Fibroblast of skin of back (primary cell): ENCODE results near the gene ARL13B.
"Not testable (repeated sequence)": the region's sequence is repeated elsewhere in the genome, so short reads cannot be mapped to it uniquely, and the experiment has no call there.

Experiments used
- DNase-seq: peaks from one replicate; pipeline ENCODE4 v3.0.0-alpha.2; 2013

Gene ARL13B

DNA sequence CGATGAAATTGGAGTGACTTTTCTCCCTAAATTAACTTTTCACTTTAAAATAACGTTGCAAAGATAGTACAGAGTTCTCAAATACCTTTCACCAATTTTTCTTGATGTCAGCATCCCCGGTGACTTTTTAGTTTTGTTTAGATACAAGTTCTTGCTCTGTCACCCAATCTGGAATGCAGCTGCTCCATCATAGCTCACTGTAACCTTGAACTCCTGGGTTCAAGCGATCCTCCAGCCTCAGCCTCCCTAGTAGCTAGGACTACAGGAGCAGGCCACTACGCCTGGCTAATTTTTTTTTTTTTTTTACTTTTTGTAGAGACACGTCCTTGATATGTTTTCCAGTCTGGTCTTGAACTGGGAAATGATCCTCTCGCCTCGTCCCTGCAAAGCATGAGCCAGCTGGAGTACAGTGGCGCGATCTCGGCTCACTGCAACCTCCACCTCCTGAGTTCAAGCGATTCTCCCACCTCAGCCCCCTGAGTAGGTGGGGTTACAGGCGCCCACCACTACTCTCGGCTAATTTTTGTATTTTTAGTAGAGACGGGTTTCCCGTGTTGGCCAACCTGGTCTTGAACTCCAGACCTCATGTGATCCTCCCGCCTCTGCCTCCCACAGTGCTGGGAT is 83.7 kb downstream of the ARL13B start:
- DNase-seq, result peak; percentile 7

DNA sequence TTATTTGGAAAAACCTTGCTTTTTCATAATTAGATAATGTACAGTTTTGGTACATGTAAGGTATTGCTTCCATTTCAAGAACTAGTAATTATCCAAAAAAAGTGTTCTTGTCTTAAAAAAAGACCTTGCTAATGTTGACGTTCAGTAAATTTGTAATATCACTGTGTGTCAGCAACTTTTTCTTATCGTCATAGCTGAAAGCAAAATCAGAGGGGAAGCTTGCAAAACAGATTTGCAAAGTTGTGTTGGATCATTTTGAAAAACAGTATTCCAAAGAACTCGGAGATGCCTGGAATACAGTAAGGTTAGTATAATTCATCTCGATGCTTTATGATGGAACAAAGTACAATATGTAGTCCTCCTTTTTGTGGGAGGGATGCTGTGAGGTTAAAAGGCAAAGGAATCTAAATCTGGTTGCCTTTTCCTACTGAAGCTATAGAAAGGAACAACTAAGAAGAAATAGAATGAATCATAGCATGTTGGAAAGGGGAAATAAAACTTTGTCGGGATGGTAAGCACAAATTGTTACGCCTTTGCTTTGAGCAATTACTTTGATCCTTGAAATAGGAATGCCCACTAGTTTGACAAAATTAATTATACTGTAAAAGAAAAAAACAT is 84.4 kb downstream of the ARL13B start:
- DNase-seq, result no peak

GRCh38 chr3:94065122-94065521 is 85.2 kb downstream of the ARL13B start:
- no peak for DNase-seq

DNA sequence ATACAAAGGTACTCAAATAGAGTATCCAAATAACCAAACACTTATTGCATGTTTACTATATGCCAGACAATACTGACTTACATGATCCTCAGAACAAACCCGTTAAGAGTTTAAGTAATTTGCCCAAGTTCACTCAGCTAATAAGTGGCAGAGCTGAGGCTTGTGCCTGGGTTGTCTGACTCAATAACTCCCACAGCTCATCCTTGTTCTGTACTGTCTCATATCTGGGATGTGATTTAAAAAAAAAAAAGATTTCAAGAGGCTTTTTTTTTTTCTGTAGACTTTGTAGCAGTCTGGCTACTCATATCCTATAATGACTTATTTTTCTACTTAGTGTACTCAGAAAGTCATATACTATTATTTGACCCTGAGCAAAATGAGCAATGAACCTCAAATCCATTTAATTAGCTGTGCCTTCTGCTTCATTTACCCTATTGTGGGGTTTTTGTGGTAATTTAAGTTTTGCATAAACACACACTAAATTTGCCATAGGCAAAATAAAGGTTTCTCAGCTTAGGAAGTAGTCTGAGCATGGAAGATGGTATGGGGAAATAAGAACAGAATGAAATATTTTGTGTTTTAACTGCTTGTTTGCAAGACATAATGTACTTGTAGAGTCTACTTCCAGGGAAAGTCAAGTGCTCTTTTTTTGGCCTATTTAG is 86.0 kb downstream of the ARL13B start:
- no peak for DNase-seq

- peak; percentile 9 for DNase-seq
These were observed 86.8 kb downstream of the ARL13B start for GRCh38 chr3:94066506-94067500.

DNA sequence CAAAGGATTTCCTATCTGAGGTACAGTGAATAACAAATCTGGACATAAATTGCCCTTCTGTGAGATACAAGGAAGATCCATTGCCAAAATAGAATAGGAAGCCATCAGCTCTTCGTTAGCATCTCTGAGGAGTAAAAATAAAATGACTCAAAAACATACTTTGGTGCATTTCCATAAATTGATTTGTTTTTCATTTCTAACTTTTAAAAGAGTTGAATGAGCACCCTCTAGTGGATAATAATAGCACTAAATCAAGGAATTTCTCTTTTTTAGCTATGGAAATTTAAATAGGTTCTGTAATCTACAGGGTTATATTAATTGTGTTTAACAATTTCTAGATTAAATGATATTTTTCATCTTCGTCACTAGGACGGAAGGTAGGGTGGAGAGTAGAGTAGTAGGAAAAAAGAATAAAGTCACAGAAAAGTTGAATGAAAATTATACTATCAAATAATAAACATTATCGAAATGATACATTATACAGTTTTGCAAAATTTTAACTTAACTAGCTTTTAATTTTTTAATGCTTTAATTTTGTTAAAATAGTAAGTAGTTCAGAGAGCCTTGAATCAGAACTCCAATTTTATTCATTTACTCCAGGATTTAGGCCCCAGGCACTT is 89.3 kb downstream of the ARL13B start:
- peak; percentile 34 for DNase-seq

- no peak for DNase-seq
These were observed 90.5 kb downstream of the ARL13B start for GRCh38 chr3:94070341-94070911.

- DNase-seq, result no peak
These were observed 91.8 kb downstream of the ARL13B start for GRCh38 chr3:94071713-94072284.

- peak; percentile 31 for DNase-seq
These were observed 96.1 kb downstream of the ARL13B start for GRCh38 chr3:94076055-94076454.

- not testable (repeated sequence) for DNase-seq
These were observed 100.6 kb downstream of the ARL13B start for GRCh38 chr3:94080552-94080951.

DNA sequence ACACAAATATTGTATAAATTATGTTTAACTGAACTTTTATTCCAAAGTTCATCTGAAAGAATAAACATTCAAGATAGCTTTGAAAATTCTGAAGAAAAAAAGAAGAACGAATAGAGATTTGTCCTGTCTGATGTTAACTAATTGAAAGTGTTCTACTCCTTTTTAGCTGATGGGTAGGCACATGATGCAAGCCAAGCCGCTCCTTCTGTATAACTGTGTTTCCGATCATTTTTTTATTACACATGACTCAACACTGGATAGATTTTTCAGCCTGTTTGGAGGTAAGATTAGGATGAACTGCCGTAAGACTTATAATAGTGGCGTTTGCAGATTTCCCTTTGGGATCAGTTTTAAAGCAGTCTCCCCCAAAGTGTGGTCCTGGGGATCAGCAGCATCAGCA is 101.9 kb downstream of the ARL13B start:
- DNase-seq, result no peak

DNA sequence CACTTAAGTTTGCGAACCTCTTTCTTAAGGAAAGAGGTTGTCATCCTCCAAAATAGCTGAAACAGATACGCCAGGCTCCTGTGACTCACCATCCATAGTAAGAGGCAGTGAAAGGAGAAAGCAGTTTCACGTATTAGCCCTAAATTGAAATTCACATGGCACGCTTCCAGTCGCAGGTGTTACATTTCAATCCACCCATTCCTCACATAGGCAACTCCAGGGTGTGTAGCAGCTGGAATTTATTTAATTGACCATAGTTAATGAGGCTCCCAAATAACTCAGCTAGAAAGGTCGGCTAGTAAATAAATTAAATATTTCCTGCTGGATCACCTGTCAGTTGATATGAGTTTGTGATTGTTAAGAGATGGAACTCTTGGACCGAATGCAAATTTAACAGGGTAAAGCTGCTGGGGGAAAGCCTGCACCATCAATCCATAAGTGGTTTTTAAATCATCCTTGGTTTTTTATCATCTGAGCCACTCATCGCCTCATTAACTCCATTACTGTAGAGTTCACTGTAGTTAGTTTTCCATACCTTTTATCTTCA is 102.5 kb downstream of the ARL13B start:
- no peak for DNase-seq

DNA sequence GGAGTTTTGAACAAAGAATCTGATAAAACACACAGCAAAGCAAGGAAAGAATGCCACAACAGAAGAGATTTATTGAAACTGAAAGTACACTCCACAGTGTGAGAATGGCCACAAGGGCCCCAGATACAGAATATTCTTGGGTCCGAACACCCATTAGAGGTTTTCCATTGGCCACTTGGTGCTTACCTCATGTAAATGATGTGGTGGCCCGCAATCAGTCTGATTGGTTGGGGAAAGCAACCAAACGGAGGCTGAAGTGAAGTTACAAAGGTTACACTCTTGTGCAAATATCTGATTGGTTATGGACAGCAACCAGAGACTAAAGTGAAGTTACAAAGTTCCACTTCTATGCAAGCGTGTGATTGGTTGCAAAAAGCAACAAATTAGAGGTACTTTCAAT is 103.3 kb downstream of the ARL13B start:
- DNase-seq, result no peak

- DNase-seq, result no peak
These were observed 109.2 kb downstream of the ARL13B start for GRCh38 chr3:94089126-94089525.

- DNase-seq, result no peak
These were observed 112.1 kb downstream of the ARL13B start for GRCh38 chr3:94092086-94092485.

GRCh38 chr3:94093151-94093550 is 113.2 kb downstream of the ARL13B start:
- no peak for DNase-seq

DNA sequence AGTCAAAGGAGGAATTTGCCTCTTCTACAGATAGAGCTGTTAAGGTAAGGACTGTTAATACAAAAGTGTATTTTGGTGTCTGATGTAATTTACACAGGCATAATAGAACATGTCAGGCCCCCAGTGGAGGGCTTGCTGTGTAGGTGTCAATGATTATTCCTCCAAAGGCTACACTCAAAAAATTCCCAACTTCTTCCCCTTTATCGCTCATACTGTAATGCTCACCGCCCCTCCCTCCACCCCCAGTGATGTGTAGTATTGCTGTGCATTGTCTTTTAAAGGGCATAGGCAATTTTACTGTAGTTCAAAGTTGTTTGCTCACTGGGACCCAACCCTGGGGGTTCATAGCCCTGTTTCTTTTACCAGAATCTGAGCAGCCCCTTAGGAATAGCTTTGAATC is 115.2 kb downstream of the ARL13B start:
- DNase-seq, result no peak

DNA sequence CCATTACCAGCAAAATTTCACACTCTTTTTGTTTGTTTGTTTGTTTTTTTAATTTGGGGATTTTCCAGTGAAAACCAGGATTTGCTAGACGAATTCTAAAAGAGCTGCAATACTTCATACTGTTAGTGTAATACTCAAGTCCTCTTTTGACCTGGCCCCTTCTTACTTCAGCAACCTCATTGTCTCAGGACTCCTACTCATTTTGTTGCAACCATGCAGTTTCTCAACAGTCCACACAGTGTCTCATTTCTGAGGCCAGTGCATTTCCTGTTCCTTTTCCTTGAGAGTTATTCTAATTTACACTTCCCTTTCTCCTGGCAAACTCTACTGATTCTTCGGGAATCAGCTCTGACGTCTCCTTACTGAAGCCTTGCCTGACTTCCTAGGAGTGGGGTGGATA is 118.5 kb downstream of the ARL13B start:
- DNase-seq, result no peak

- no peak for DNase-seq
These were observed 119.4 kb downstream of the ARL13B start for GRCh38 chr3:94099311-94099710.

DNA sequence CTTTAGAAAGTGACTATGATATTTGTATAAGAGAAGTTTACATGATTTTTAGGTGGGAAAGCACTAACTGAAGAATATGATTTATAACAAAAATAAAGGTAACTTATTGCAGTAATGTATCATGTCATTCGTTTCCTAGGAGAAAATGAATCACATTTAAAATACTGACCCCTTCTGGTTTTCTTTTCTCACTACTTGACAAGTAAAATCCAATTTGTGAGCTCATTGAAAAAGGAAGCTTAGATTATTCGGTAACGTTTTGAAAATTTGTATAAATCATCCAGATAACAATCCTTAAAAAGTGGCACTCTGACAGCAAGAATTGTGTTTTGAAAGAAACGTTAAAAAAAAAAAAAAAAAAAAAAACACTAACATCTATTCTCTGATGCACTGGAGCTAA is 121.9 kb downstream of the ARL13B start:
- peak; percentile 9 for DNase-seq
